Chondrocyte (in vitro differentiated cells): ENCODE data around the gene OAT. TPM values are rescaled to one million over a fixed set of nuclear protein-coding genes. Genes with fewer than 3 reads are reported as not detected.

Source experiments
- DNase-seq: peaks from one replicate; pipeline ENCODE4 v3.0.0; 2021; ENCODE audit warnings: mixed read lengths, low spot score
- H3K27ac Mint-ChIP-seq: one replicate; pipeline ENCODE4 v1.8.0; 2021; ENCODE audit warnings: mild to moderate bottlenecking, moderate library complexity, mixed read lengths; ENCODE audit not compliant: unreplicated experiment
- H3K27me3 Mint-ChIP-seq: 2 replicates; pipeline ENCODE4 v1.8.0; 2021; ENCODE audit warnings: low read depth, mixed read lengths
- H3K36me3 Mint-ChIP-seq: 2 replicates; pipeline ENCODE4 v1.8.0; 2021; ENCODE audit warnings: low read depth, mixed read lengths
- H3K4me1 Mint-ChIP-seq: 2 replicates; pipeline ENCODE4 v1.8.0; 2021; ENCODE audit warnings: low read depth, mild to moderate bottlenecking, mixed read lengths
- H3K4me3 Mint-ChIP-seq: one replicate; pipeline ENCODE4 v1.8.0; 2021; ENCODE audit warnings: mild to moderate bottlenecking, moderate library complexity, mixed read lengths; ENCODE audit not compliant: unreplicated experiment
- H3K9me3 Mint-ChIP-seq: 2 replicates; pipeline ENCODE4 v1.8.0; 2021; ENCODE audit warnings: low read depth, mixed read lengths
- CTCF ChIP-seq: fragments of 200-600 bp; sonication (generic); IDR thresholded peaks from 2 replicates; pipeline ENCODE4 v1.5.0; 2021; ENCODE audit warnings: antibody characterized with exemption, mild to moderate bottlenecking, moderate library complexity
- total RNA-seq: library from RNA; stranded (reverse); gene quantifications from 3 replicates; pipeline ENCODE4 v1.2.1, GENCODE V29; 2021

OAT gene
- total RNA-seq, 1 donor from 2014 or later = 152 TPM

- Mint-ChIP-seq H3K9me3 (no peaks in the 10 kb centered on the region), H3K4me3 (no peak overlapping the region), H3K4me1 (peaks cover 5% of the 10 kb centered on the region), H3K27ac (no peak overlapping the region), H3K36me3 (peaks cover 1% of the 10 kb centered on the region), H3K27me3 (peaks cover 27% of the 10 kb centered on the region)
- TF ChIP-seq CTCF = no peak
- DNase-seq = no peak
Measured at GRCh38 chr10:124381011-124381611, 37.6 kb downstream of the OAT start.

GRCh38 chr10:124380256-124380995 lies 38.3 kb downstream of the OAT start:
- Mint-ChIP-seq H3K36me3 (peaks cover 1% of the 10 kb centered on the region), H3K4me1 (peaks cover 5% of the 10 kb centered on the region), H3K9me3 (no peaks in the 10 kb centered on the region), H3K27me3 (peaks cover 27% of the 10 kb centered on the region), H3K4me3 (no peak overlapping the region), H3K27ac (no peak overlapping the region)
- no peak for DNase-seq
- TF ChIP-seq CTCF = no peak

GRCh38 chr10:124379609-124380193 lies 39.0 kb downstream of the OAT start:
- Mint-ChIP-seq H3K9me3 (no peaks in the 10 kb centered on the region), H3K27me3 (peaks cover 27% of the 10 kb centered on the region), H3K36me3 (no peaks in the 10 kb centered on the region), H3K27ac (no peak overlapping the region), H3K4me3 (no peak overlapping the region), H3K4me1 (peaks cover 5% of the 10 kb centered on the region)
- DNase-seq = no peak
- TF ChIP-seq CTCF = no peak

GRCh38 chr10:124378881-124379471 lies 39.7 kb downstream of the OAT start:
- H3K27me3 Mint-ChIP-seq = peaks cover 31% of the 10 kb centered on the region
- H3K27ac Mint-ChIP-seq = no peak overlapping the region
- H3K4me3 Mint-ChIP-seq = no peak overlapping the region
- TF ChIP-seq CTCF = no peak
- H3K36me3 Mint-ChIP-seq = no peaks in the 10 kb centered on the region
- DNase-seq = no peak
- no peaks in the 10 kb centered on the region for H3K9me3 Mint-ChIP-seq
- H3K4me1 Mint-ChIP-seq = peaks cover 5% of the 10 kb centered on the region

GRCh38 chr10:124378271-124378670 lies 40.5 kb downstream of the OAT start:
- H3K4me1 Mint-ChIP-seq = peaks cover 5% of the 10 kb centered on the region
- no peak for DNase-seq

More at GRCh38 chr10:124378271-124378670, 40.5 kb downstream of the OAT start:
- Mint-ChIP-seq H3K27me3 (peaks cover 32% of the 10 kb centered on the region), H3K27ac (no peak overlapping the region), H3K9me3 (no peaks in the 10 kb centered on the region), H3K36me3 (no peaks in the 10 kb centered on the region), H3K4me3 (no peak overlapping the region)
- TF ChIP-seq CTCF = no peak
